NOMO-1 treated with DMSO at 0.1 percent for 48 hours (cell line): ENCODE measurements around the gene OCLN.
"Not testable (repeated sequence)": the region's sequence is repeated elsewhere in the genome, so short reads cannot be mapped to it uniquely, and the experiment has no call there.

Experiments
- DNase-seq: peaks from one replicate; lab custom pipeline; 2025; ENCODE audit not compliant: unreplicated experiment; lab: John Stamatoyannopoulos, UW

OCLN gene

GRCh38 chr5:69527128-69527770 is 34.7 kb downstream of the OCLN start:
- no peak for DNase-seq

GRCh38 chr5:69528035-69528434 is 35.4 kb downstream of the OCLN start:
- DNase-seq = no peak

- DNase-seq = no peak
These were observed 36.0 kb downstream of the OCLN start for GRCh38 chr5:69528609-69529008.

- DNase-seq = no peak
These were observed 38.2 kb downstream of the OCLN start for GRCh38 chr5:69530561-69531405.

GRCh38 chr5:69531406-69531801 is 38.8 kb downstream of the OCLN start:
- DNase-seq = no peak

- not testable (repeated sequence) for DNase-seq
These were observed 45.3 kb downstream of the OCLN start for GRCh38 chr5:69537911-69538310.

GRCh38 chr5:69538735-69539134 is 46.1 kb downstream of the OCLN start:
- DNase-seq = not testable (repeated sequence)

- not testable (repeated sequence) for DNase-seq
These were observed 48.8 kb downstream of the OCLN start for GRCh38 chr5:69541347-69541746.

- DNase-seq = not testable (repeated sequence)
These were observed 50.4 kb downstream of the OCLN start for GRCh38 chr5:69542838-69543618.

GRCh38 chr5:69544602-69545001 is 52.0 kb downstream of the OCLN start:
- DNase-seq = not testable (repeated sequence)

- DNase-seq = not testable (repeated sequence)
These were observed 67.3 kb downstream of the OCLN start, which contains the start of gene GTF2H2C for GRCh38 chr5:69559908-69560330. Gene GTF2H2C (plus strand): TSS chr5:69560191. CDS start chr5:69565133, 4,942 bp downstream.

- not testable (repeated sequence) for DNase-seq
These were observed 68.2 kb downstream of the OCLN start for GRCh38 chr5:69560587-69561431.

GRCh38 chr5:69566172-69566571 is 73.6 kb downstream of the OCLN start:
- not testable (repeated sequence) for DNase-seq

- DNase-seq = not testable (repeated sequence)
These were observed 75.5 kb downstream of the OCLN start for GRCh38 chr5:69568072-69568471.

GRCh38 chr5:69583356-69583755 is 90.8 kb downstream of the OCLN start:
- DNase-seq = not testable (repeated sequence)

- DNase-seq = not testable (repeated sequence)
These were observed 103.7 kb downstream of the OCLN start for GRCh38 chr5:69596114-69596840.

- not testable (repeated sequence) for DNase-seq
These were observed 109.4 kb downstream of the OCLN start for GRCh38 chr5:69601947-69602346.

GRCh38 chr5:69606839-69607238 is 114.2 kb downstream of the OCLN start:
- not testable (repeated sequence) for DNase-seq
